GM18858 (cell line): Measurements from ENCODE around the gene PRKCH.

Experiments used
- ATAC-seq: cut with Tn5 transposase; IDR thresholded peaks from one replicate; pipeline ENCODE4 v1.9.1; 2021; ENCODE audit not compliant: unreplicated experiment

The PRKCH gene

DNA sequence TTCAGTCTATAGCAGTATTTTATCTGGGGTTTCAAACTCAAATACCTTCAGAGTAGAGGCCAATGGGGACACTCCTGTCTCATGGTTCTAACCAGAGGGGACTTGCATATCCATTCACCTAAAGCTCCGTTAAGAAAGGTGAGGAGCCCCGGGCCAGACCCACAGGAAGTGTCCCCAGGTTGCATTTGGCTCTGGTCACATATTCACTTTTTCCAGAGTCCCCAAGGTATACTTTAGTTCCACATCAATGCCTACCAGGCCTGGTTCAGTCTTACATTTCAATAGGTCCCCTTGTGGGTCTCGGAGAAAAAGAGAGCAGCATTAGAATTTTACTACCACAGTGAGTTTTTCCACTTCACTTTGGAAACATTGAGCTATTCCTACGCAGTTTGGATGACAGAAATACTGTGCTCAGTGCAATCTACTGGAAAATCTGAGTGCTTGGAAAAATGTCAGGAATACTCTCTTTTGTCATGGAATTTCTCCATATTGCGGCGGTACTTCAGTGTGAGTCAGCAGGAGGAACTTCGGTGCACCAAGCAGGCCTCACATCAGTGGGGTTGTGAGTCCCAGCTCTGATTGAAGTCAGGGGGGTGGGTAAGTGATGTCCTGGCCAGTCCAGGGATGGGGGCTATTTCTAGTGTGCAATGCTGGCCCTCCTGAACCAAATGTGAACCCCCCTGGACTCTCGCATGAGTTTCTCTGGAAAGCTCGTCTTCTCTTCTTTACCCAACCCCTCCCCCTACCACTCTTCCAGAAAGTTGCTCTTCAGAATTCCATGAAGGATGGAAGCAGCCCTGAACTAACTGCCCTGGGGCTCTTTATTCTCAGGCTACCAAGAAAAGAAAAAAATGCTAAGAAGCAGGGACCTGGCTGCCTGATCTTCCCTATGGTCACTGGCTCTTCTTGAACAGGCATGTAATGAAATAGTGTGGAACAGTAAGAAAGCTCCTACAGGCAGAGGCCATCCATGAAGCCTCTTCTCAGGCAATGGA is 184.7 kb downstream of the PRKCH start:
- ATAC-seq, result no peak

DNA sequence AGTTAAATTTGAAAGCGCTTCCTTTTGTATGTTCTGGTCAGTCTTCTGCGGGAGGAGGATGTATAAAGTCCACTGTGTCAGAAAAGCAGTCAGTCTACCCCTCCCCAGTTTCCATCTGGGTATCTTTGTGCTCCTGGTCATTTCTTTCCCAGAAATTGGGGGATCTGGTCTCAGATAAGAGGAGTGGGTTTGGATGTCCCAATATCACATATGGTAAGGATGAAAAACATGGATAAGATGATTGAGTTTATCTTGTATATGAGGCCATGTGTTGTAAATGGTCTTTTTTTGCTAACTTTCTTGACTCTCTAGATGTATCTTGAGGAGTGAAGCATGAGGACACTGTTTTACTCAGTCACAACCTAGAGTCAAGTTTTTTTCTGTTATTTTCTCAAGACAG is 187.1 kb downstream of the PRKCH start:
- no peak for ATAC-seq

DNA sequence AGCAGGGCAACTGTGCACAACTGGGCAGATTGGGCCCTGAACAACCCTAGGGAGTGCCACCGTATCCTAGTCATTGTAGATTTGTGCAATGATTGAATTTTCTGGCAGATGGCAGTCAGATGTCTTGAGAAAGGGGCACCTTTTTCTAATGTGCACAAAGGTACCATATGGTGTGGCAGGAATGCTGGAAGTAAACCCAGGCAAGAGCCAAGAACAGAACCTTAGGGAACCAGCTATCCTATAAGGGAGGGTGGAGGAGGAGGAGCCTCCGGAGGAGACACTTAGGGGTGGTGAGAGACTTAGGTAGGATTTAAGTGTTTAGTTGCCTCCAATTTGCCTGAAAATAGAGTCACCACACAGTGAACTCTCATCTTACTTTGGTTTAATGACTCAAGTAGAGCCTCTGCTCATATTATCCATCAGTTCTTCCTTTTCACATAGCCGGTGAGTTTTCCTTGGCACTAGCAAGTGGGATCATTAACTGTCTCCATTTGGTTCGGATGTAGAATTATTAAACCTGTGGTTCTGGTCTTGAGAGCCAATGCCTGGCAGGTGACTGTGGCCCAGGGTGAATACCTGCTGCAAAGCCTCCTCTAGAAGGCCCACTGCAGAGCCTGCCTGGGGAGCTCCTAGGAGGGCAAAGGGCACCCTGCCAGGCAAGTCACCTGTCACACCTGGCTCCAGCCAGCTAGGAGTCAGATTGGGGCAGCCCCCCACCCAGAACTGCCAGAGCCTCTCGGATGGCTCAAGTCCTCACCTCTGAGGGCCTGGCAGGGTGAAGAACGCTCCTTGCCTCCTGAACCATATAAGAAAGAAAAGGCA is 189.6 kb downstream of the PRKCH start:
- ATAC-seq, result no peak

DNA sequence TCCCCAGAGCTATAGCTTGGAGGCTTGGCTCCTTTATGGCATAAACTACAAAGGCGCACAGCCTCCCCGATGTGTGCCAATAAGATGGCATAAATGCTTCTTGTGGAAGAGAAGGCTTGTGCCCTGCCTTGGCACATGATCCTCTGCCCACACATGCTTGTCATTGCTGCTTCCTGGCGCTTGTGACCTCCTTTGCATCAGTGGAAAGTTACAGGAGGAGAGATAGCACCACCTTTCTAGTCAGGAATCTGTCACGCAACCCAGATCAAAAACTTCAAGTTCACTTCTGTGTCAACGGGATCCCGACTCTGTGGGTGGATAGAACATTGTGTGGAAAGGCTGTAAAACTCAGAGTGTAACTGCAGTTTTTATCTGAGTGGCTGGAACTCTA is 190.2 kb downstream of the PRKCH start:
- no peak for ATAC-seq

DNA sequence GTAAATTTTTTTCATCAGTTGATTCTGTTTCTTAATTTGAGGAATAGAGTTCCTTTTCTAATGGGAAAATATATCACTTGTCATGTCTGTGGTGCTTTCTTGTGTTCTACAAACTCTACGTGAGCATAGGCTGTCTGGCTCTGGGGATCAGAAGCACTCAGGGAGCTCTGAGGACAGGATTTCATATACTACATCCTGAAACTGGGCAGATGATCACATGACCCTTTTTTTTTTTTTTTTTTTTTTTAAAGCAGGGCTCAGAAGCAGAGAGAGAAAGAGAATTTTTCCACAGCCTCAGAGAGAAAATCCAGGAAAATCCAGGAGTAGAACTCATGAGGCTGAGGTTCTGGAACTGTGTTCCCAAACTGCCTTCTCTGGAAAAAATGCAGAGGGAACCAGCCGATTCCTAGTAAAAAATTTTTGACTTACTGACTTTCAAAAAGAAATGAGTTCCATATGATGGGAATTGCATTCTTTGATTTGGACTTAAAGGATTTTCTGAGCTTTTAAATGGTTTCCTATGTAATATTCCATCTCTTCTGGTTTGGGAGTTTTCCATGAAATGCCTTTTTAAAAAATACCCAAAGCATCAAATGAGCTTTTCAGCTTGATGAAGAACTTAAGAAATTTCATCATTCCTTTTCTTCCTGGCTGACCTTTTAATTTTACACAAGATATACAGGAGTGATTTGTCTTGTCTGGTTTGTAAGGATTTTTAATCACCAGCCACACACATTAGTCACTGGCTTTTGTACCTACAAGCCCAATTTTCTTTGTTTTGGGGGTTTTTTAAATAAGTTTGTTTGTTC is 190.9 kb downstream of the PRKCH start:
- ATAC-seq, result no peak

DNA sequence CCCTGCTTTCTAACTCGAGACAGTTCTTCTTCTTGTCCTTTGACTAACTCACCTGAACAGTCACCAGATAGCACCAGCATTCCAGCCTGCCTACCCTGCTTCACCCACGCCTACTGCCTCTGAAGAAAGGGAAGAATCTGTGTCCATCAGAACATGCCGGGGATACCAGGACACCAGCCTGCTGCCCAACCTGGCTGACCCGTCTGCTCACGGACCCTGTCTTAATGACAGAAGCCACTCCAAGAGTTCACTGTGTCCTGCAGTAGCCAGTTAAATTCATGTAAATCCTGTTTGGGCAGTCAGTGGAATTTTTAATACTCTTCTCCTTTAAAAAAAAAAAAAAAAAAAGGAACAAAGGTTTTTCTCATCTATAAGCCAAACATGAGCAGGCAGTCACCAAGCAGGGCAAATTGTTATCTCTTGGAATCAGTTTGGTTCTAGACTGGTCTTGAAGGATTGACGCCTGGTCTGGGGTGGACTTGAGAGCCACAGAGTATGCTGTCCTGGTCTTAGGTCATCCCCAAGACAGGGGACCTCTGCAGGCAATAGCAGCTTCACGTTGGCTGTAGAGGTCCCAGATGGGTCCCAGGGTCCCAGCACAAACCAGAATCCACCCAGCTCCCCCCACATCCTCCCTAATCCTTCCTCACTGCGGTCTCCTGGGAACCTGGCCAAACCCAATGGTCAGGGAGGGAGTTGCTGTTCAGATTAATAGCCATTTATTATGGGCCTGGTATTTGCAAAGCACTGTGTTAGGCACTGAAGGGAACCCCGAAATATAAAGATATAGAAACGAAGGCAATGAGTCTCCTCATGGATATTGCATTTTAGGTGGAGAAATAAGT is 192.8 kb downstream of the PRKCH start:
- no peak for ATAC-seq

DNA sequence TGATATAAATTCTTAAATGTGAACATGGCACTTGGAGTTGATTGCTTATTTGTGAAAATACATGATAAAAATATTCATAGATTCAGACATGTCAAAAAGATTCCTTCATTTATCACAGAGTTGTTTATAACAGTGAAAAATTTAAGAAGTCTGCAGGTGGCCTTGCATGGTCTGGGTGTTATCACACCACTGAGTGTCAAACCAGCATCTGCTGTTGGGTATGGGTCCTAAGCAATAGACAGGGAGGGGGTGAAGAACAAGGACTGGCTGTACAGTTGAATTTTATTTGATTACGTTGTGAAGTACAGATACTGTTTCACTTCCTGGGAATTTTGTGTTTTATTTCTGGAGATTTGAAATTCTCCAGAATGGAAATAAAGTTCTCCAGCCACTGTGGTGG is 193.5 kb downstream of the PRKCH start:
- ATAC-seq, result no peak

DNA sequence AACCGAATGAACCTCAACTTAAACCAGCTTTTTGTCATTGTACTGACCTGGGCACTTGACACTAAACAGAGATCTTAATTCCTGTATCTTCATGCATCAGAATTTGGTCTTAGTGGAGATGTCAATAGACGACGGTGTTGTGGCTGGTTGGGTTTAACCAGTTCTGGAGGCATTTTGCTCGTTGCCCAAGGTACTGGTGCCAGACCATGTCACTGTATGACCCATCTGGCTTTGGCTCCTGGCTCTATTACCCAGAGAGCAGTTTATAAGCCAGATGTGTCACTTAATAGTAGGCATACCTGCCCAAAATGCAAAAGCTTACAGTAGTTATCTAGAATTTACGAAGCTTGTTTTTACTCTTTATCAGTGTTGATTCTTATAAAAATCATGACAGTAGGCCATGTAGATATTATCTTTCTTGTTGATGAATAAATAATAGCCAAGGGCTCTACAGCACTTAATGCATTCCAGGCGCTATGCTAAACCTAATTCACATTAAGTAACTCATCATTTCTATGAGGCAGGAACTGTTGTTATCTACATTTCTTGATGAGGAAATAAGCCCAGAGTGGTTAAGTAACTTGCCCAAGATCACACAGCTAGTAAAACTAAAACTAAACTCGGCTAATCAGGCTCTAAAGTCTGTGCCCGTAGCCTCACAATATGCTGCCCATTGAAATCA is 194.2 kb downstream of the PRKCH start:
- no peak for ATAC-seq

DNA sequence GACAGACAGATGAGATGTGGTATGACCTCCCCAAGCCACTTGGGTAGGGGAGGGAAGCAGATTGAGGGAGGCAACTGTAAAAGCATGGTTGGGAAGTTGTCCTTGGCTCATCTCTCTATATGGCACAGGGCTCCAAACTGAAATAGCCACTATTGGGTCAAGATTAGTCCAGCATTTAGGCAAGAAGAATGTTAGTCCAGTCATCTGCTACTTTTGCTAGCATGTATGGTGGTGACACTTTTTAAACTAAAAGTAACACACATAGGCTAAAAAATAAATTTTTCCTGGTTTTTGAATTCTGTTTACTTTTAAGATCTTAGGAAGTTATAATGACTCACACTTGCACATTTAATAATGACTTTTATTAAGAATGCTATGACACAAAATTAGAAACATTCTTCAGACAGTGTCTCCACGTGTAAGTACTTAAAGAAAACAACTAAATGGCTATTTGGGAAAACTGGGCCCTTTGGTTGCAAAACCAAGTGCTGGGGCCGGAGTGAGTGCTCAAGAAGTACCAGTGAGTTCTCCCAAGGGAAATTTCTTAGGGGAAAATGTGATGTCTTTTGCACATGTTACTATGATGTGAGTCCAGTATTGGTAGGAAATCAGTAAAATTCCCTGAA is 194.9 kb downstream of the PRKCH start:
- ATAC-seq, result no peak

DNA sequence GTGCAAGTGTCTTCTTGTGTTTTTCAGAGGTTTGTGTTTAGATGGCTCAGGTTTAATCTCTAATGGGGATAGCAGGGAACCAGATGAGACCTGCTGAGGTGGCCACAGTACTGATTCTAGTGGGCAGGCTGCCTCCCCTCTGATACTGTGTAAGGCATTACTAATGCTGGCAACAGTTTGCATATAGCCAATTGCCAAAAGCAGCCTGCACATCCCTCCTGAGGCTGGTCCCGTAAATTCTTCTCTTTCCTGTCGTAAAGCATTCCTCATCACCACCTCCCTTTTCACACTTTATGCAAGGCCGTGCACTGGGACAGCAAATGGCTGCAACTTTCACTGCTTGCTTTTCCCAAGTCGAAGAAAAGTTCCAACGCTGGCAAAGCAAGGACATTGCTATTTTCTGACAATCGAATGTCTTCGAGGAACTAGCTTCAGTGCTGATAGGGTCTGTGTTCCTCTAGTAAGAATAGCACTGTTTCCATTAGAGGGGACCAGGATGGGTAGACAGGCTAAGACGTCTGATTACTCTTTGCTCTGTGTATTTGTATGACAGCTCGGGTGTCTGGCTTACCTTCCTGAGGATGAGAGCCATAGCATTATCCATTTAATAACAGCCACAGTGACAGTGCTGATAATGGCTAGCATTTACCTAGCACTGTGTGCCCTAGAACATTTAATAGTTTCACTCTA is 195.7 kb downstream of the PRKCH start:
- ATAC-seq, result no peak

DNA sequence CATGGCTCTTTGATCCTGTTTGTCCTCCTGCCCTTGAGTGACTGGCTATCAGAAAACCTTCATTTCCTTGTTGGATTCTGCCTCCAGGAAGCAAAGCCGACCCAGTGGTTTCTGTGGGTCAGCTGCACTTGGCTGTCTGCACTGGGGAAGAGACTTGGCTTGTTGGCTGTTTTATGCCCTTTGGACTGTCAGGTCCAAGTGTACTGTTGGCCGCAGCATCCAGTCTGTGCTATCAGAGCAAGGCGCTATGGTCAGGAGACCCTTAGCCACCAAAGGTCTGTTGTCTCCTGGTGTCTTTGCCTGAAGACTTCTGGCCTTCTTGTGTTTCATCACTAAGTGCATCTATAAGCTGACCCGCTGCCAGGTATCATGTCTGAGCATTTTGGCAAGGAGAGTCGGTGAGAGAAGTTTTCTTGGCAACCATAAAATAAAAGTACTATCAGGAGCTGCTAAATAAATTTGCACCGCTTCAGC is 196.6 kb downstream of the PRKCH start:
- ATAC-seq, result no peak

DNA sequence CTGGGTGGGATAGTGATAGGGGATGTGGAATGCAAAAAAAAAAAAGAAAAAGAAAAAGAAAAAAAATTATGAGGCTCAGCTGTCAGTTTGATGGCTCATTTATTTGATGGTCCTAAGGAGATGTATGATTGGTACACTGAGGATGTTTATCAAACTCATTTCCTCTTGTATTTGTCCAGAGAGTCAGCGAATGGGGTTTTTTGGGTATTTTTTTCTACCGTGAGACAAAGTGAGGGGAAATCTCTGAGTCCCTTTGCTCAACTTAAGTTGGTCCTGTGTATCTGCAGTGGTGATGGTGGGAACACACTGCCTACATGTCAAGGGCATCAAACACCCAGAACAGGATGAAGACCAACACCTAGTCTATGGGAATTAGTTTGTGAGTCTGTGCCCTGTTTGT is 197.0 kb downstream of the PRKCH start:
- ATAC-seq, result no peak

DNA sequence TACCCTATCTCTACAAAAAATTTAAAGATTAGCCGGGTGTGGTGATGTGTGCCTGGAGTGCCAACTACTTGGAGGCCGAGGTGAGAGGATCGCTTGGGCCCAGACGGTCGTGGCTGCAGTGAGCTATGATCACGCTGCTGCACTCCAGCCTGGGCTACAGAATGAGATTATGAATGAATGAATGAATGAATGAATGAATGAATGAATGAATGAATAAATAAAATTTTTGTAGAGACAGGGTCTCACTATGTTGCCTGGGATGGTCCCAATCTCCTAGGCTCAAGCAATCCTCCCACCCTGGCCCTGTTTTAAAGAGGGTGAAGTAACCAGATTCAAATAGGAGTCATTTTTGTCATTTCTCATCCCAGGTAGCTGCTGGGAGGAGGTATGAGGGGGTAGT is 197.7 kb downstream of the PRKCH start:
- ATAC-seq, result no peak

DNA sequence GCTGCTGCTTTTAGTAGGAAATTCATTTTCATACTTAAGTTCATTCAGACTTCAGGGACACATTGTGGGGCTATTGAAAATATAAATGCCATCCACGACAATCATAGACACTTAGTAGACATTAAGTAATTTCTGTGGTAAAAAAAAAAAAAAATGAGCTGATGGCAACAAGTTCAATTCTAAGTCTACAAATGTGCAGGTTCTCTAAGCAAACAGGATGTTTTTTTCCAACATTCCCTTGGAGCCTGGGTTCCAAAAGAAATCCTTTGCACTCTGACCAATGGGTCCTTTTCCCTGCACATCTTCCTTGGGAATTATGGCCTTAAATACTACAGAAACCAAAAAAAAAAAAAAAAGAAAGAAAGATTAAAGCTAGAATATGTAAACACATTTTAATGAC is 198.4 kb downstream of the PRKCH start:
- no peak for ATAC-seq

DNA sequence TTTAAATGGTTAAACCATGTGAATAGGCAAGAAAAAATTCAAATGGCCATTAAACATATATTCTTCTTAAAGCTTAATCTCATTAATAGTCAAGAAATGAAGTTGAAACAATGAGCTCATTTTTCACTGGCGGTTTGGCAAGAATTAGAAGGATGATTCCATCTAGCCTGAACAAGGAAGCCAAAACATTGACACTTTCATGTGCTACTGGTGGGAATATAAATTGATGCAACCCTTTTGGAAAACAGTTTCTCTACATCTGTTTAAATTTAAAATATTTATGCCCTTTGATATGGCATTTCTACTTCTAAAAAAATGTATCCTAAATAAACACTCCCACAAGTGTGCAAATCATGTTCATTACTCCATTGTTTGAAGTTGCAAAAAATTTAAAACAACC is 199.2 kb downstream of the PRKCH start:
- ATAC-seq, result no peak

DNA sequence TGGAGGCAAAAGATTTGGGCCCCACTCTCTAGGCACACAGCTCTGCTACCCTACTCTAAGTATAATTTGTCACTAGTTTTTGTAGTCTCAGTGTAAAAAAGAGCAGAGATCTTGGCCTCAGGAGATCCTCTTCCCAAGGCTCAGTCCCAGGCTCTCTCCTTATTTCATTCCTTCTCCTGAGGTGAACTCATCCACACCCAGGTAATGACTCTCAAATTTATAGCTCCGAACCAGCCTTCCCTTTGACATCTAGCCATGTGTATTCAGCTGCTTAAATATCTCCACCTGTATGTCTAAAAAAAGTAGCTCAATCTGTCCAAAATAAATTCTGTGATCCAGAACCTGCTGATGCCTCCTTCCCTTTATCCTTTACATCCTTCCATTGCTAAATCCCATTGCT is 200.4 kb downstream of the PRKCH start:
- no peak for ATAC-seq

DNA sequence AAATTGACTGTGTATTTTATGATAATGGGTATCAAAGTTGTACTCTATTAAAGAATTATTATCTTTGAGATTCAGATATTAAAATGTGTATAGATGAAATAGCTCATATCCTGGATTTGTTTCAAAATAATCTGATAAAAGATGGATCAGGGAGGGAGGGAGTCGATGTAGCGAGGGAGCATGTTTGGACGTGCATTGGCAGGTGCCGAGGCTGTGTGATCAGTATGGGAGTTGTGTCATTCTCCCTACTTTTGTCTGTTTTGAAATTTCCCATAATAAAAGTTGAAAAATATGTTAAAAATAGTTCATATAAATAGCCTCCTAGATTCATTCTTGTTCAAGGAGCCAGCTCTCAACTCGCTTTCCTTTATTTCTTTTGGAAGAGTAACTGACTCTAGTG is 202.4 kb downstream of the PRKCH start:
- no peak for ATAC-seq

DNA sequence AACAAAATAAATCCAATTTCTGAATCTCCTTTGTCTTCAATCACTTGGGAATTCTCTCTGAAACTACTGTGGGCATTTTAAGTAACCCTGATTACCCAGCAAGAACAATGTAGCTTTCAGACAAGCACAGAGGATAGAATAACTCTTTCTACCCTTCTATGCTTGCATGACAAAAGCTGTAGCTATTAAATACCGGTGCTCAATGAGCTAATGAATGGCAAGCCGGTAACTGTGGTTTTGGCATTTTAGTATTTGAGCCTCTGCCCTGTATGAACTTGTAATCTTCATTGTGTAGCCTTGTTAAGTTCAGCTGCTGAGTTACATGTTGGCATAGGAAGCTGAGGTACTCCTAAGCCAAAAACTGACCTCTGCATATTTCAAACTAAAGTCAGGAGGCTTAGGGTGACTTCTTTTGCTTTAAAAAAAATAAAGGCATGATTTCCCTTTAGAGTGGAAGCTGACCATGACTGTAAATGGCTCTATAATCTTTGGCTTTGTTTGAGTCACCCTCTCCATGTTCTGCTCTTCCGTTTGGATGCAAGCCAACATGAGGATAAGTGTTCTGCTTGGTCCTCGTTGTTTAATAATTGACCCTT is 202.9 kb downstream of the PRKCH start:
- ATAC-seq, result no peak
